Keratinocyte (primary cell): Measurements from ENCODE around the gene ZC3H12A. TPM values are rescaled to one million over a fixed set of nuclear protein-coding genes. Genes with fewer than 3 reads are reported as not detected.
A peak's percentile ranks its signal among the peaks of the same experiment; 100 is the strongest.

Experiments used
- DNase-seq: peaks from one replicate; pipeline ENCODE4 v3.0.0-alpha.2; 2011; ENCODE audit warnings: low read depth, missing footprints, low spot score
- FAIRE-seq: peaks from 2 replicates; lab custom pipeline; 2011; peaks lifted over from hg19 to GRCh38; lab: Jason Lieb, UNC
- H2AFZ ChIP-seq: 2 replicates; pipeline ENCODE4 v1.6.0; 2012; ENCODE audit warnings: low read length, control low read depth, inconsistent platforms; ENCODE audit not compliant: control insufficient read depth
- H3K27ac ChIP-seq: 2 replicates; pipeline ENCODE4 v1.5.1; 2011; ENCODE audit warnings: low read length; ENCODE audit not compliant: control insufficient read depth, insufficient read depth
- H3K27me3 ChIP-seq: 3 replicates; pipeline ENCODE4 v1.6.0; 2011; ENCODE audit warnings: low read length; ENCODE audit not compliant: control insufficient read depth, insufficient read depth; ENCODE audit errors: extremely low read depth
- H3K36me3 ChIP-seq, 2 experiments: 2 replicates in 1 of 2; 3 replicates in 1 of 2; pipeline ENCODE4 v1.5.1; 2011; ENCODE audit warnings: low read length in 2 of 2, mild to moderate bottlenecking in 1 of 2; ENCODE audit not compliant: control insufficient read depth in 2 of 2, insufficient read depth in 2 of 2; ENCODE audit errors: extremely low read depth in 1 of 2
- H3K4me1 ChIP-seq: 3 replicates; pipeline ENCODE4 v1.5.1; 2011; ENCODE audit warnings: low read length; ENCODE audit not compliant: control insufficient read depth, insufficient read depth; ENCODE audit errors: extremely low read depth
- H3K4me2 ChIP-seq: 3 replicates; pipeline ENCODE4 v1.6.0; 2011; ENCODE audit warnings: low read depth, low read length; ENCODE audit not compliant: control insufficient read depth, insufficient read depth; ENCODE audit errors: extremely low read depth
- H3K4me3 ChIP-seq, 3 experiments: fragments of 200-600 bp in 1 of 3; sonication (generic) in 1 of 3; 2 replicates in 2 of 3; 3 replicates in 1 of 3; pipeline ENCODE4 v1.5.1; 2011 to 2016; ENCODE audit warnings: low read length in 3 of 3, mild to moderate bottlenecking in 3 of 3, control low read depth in 2 of 3, inconsistent platforms in 1 of 3, low read depth in 1 of 3, mixed read lengths in 1 of 3, mixed run types in 1 of 3, moderate library complexity in 1 of 3; ENCODE audit not compliant: control insufficient read depth in 2 of 3, insufficient read depth in 2 of 3; ENCODE audit errors: extremely low read depth in 1 of 3
- H3K79me2 ChIP-seq: 2 replicates; pipeline ENCODE4 v1.6.0; 2012; ENCODE audit warnings: low read length; ENCODE audit not compliant: control insufficient read depth, insufficient read depth
- H3K9ac ChIP-seq: 3 replicates; pipeline ENCODE4 v1.6.0; 2011; ENCODE audit warnings: low read length; ENCODE audit not compliant: control insufficient read depth, insufficient read depth; ENCODE audit errors: extremely low read depth
- H3K9me1 ChIP-seq: 3 replicates; pipeline ENCODE4 v1.6.0; 2011; ENCODE audit warnings: low read length; ENCODE audit not compliant: control insufficient read depth, insufficient read depth; ENCODE audit errors: extremely low read depth
- H3K9me3 ChIP-seq: 2 replicates; pipeline ENCODE4 v1.5.1; 2012; ENCODE audit warnings: low read depth, low read length; ENCODE audit not compliant: control insufficient read depth
- H4K20me1 ChIP-seq: 3 replicates; pipeline ENCODE4 v1.6.0; 2011; ENCODE audit warnings: low read length; ENCODE audit not compliant: control insufficient read depth, insufficient read depth; ENCODE audit errors: extremely low read depth
- CTCF ChIP-seq, 3 experiments: IDR thresholded peaks in 1 of 3; conservative IDR thresholded peaks in 1 of 3; optimal IDR thresholded peaks in 1 of 3; 2 replicates in 2 of 3; 3 replicates in 1 of 3; pipeline versions ENCODE3 to v1.5.1; 2011; ENCODE audit warnings: low read length in 3 of 3, mild to moderate bottlenecking in 3 of 3, moderate library complexity in 2 of 3, control low read depth in 1 of 3, inconsistent platforms in 1 of 3; ENCODE audit not compliant: insufficient read depth in 2 of 3; ENCODE audit errors: extremely low read depth in 1 of 3
- EZH2 ChIP-seq: IDR thresholded peaks from one replicate; pipeline ENCODE4 v1.6.1; 2012; ENCODE audit warnings: inconsistent platforms, mild to moderate bottlenecking, low read length, moderate library complexity
- dilution Hi-C: fragments of 300-500 bp; cut with MboI; formaldehyde crosslinking; loops from one replicate; pipeline ENCODE4 v1.7.0; 2020; ENCODE audit warnings: low sequenced_read_pairs; ENCODE audit not compliant: extremely low pct_ligation_motif_present
- polyA plus RNA-seq, 5 experiments: library from polyadenylated mRNA; depleted of rRNA in 3 of 5; stranded (reverse) in 3 of 5; stranded (forward) in 1 of 5; unstranded in 1 of 5; fragments of >200 nt; gene quantifications; 1 replicate in 1 of 5; 2 replicates in 3 of 5; 3 replicates in 1 of 5; pipeline versions ENCODE4 v1.2.1 to v1.2.3, GENCODE V29; 2011 to 2012; ENCODE audit warnings: missing spikeins in 2 of 5, low read depth in 1 of 5, low replicate concordance in 1 of 5

The ZC3H12A gene
- polyA plus RNA-seq, 1 donor (not counting 4 experiments of a cell fraction or from before 2014, with no cell fraction given): 24.4 TPM

- no peak overlapping the region for H2AFZ ChIP-seq
- no peak overlapping the region for H3K4me2 ChIP-seq
- peaks cover 78% of the 10 kb centered on the region for H3K4me1 ChIP-seq
- DNase-seq (peak; percentile 33), FAIRE-seq (no peak)
- peaks cover 8% of the 10 kb centered on the region for H3K9me1 ChIP-seq
- peaks cover 22% of the 10 kb centered on the region for H4K20me1 ChIP-seq
- H3K9me3 ChIP-seq: no peaks in the 10 kb centered on the region
- H3K9ac ChIP-seq: peak overlapping the region; percentile 18
- no peak for TF ChIP-seq CTCF (optimal IDR thresholded peaks at IDR 0.05 in 1 of 3, IDR thresholded peaks at IDR 0.05 in 1 of 3, conservative IDR thresholded peaks at IDR 0.05 in 1 of 3; ENCODE audit: extremely low read depth in 1 of 3, insufficient read depth in 2 of 3, low read length in 3 of 3)
- TF ChIP-seq EZH2: no peak
- dilution Hi-C loops: no loop called here
- H3K4me3 ChIP-seq: no peak overlapping the region
- H3K27me3 ChIP-seq: no peaks in the 10 kb centered on the region
- H3K36me3 ChIP-seq: peaks cover 40 to 55% of the 10 kb centered on the region in 2 experiments
- peaks cover 49% of the 10 kb centered on the region for H3K79me2 ChIP-seq
- H3K27ac ChIP-seq: peak overlapping the region; percentile 99
These were observed 7.8 kb downstream of the ZC3H12A start for GRCh38 chr1:37482004-37482785.

- H3K9me3 ChIP-seq: no peaks in the 10 kb centered on the region
- no peak overlapping the region for H3K4me2 ChIP-seq
- H3K9me1 ChIP-seq: peaks cover 8% of the 10 kb centered on the region
- no peak overlapping the region for H2AFZ ChIP-seq
- peaks cover 36 to 48% of the 10 kb centered on the region in 2 experiments for H3K36me3 ChIP-seq
- H3K4me3 ChIP-seq: no peak overlapping the region
- peaks cover 22% of the 10 kb centered on the region for H4K20me1 ChIP-seq
- dilution Hi-C loops: no loop called here
- peaks cover 73% of the 10 kb centered on the region for H3K4me1 ChIP-seq
- H3K27me3 ChIP-seq: no peaks in the 10 kb centered on the region
- FAIRE-seq: no peak
- no peak overlapping the region for H3K27ac ChIP-seq
- H3K79me2 ChIP-seq: peaks cover 41% of the 10 kb centered on the region
- TF ChIP-seq CTCF (optimal IDR thresholded peaks at IDR 0.05 in 1 of 3, IDR thresholded peaks at IDR 0.05 in 1 of 3, conservative IDR thresholded peaks at IDR 0.05 in 1 of 3; ENCODE audit: extremely low read depth in 1 of 3, insufficient read depth in 2 of 3, low read length in 3 of 3) (no peak), EZH2 (no peak)
- no peak for DNase-seq
- H3K9ac ChIP-seq: peak overlapping the region; percentile 18
These were observed 8.7 kb downstream of the ZC3H12A start for GRCh38 chr1:37482796-37483744.
